HG02943 (cell line): Measurements from ENCODE around the gene GMEB1.
A peak's percentile ranks its signal among the peaks of the same experiment; 100 is the strongest.
"Not testable (repeated sequence)": the region's sequence is repeated elsewhere in the genome, so short reads cannot be mapped to it uniquely, and the experiment has no call there.

ENCODE experiments used
- ATAC-seq: cut with Tn5 transposase; IDR thresholded peaks from one replicate; pipeline ENCODE4 v1.9.1; 2021; ENCODE audit warnings: mild to moderate bottlenecking, low read depth, moderate library complexity; ENCODE audit not compliant: unreplicated experiment

GMEB1 gene

DNA sequence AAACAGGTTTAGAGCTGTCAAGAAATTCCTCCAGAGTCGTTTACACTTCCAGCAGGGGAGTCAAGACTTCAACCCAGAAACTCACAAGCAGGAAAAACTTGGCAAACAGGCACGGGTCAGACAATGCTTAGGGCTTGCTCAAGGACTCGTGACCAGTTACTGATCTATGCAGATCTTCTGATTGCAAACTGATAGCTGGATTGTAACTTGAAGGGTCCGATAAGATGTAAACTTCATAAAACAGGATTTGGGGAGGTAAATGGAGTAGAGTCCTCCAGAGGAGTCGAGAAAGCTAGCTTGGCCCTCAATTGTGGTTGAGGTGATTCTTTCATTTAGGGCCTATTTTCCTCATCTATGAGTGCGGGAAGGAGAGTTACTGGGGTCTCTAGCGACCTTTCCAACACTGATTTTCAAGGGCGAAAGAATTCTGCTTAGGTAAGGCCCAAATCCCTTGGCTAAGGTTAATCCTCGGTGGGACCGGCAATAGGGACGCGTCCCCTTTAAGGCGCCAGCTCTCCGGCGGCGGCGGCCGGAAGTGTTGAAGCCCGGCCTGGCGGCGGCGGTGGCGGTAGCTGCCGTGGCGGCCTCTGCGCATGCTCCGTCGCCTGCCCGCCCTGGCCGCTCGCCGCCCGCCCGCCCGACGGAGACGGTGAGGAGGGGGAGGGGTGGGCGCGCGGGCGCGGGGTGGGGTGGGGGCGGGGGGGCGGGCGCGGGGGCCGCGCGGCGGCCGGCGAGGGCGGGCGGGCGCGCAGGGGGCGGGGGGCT is at the start of gene GMEB1:
Gene GMEB1 (plus strand): TSS at position 594 of the 765 bp plus-strand sequence. CDS start 14,829 bp downstream, outside the sequence.
- ATAC-seq, result peak; percentile 60

DNA sequence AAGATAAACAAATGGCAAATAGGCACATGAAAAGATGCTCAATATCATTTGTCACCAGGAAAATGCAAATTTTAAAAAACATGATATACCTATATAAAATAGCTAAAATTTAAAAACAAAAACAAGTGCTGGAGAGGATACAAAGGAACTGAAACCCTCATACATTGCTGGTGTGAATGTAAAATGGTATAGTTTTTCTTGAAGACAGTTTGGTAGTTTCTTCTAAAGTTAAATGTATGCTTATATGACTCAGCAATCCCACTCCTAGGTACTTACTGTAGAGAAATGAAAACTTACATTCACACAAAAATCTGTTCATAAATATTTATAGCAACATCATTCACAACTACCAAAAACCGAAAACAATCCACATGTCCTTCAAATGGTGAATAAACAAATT is 36.9 kb upstream of the GMEB1 start:
- ATAC-seq, result no peak

- ATAC-seq, result no peak
These were observed 36.0 kb upstream of the GMEB1 start for GRCh38 chr1:28632560-28632959.

DNA sequence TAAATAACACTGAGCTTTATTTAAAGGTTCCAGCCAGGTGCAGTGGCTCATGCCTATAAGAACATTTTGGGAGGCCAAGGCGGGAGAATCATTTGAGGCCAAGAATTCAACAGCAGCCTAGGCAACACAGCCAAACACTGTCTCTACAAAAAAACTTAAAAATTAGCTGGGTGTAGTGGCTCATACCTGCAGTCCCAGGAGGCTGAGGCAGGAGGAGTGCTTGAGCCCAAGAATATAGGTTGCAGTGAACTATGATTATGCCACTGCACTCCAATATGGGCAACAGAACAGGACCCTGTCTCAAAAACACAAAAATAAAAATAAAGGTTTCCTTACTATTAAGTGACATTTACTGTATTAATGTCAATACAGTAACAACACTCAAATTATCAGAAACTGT is 27.8 kb upstream of the GMEB1 start:
- no peak for ATAC-seq

DNA sequence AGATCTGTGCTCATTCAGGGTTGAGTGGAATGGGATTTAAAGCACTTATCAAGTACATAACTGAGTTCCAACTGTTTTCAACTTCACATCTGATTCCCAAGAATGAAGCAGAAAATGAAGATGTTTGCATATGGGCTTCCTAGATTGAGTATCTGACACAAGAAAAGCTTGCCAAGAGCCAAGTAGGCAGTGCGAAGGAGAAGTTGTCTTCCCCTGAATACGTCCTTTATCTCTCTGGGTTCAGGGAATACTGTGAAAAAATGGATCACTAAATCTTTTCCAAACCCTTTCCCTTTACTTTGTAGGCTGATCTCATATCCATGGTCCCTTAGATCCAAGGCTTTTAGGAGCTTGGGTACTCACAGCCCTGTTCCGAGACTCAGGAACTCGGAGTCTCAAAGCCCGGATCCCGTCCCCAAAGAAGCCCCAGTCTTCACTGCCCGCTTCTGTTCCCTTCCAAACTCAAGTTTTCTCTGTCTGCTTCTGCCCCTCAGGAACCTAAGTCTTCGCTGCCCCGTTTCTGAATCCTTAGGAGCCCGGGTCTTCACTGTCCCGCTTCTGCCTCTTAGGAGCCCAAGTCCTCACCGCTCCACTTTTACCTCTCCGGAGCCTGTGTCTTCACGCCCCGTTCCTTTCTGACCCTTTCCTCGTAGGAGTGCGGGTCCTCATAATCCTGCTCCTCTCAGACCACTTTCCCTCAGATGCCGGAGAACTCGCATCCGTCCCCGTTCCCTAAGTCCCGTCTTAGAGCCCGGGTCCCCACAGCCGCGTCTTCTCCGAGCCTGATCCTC is 26.3 kb upstream of the GMEB1 start:
- peak; percentile 8 for ATAC-seq

DNA sequence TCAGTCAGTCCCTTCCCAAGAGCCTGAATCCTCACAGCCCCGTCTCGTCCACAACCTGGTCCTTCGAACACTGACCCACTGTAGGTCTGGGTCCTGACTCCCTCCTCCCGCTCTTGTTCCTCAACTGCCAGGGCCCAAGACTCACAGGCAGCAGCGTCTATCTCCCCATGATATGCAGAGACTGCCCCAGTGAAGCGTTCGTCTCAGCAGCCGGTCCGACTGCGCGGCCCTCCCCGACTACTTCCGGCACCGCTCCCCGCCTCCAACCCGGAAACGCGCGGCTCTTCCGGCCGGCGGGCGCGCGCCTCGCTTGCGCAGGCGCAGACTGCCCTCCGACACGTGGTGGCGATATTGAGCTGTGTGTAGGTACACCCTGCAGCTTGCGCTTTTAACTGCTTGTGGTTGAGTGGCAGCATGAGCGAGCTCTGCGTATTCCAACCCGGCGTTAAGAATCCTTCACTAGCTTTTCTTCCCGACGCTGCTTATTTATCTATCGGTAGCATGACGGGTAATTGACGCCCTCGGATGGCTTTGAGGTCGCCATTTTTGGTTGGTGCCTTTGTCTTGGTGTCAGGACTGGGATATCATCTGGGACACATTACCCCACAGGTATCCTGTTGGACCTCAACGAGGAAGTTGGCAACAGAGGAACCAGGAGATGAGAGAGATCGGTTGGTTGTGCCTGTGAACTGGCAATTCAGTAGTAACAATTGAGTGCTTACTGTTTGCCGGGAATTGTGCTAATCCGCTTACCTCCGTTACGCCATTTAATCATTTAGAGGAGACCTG is 25.5 kb upstream of the GMEB1 start, which contains the start of gene TAF12:
Gene TAF12 (minus strand): TSS at position 221 of the 789 bp plus-strand sequence. CDS start 20,986 bp downstream, outside the sequence.
- ATAC-seq, result peak; percentile 75

- ATAC-seq, result no peak
These were observed 24.1 kb upstream of the GMEB1 start for GRCh38 chr1:28644494-28644893.

- ATAC-seq, result not testable (repeated sequence)
These were observed 23.2 kb upstream of the GMEB1 start for GRCh38 chr1:28645406-28645805.

DNA sequence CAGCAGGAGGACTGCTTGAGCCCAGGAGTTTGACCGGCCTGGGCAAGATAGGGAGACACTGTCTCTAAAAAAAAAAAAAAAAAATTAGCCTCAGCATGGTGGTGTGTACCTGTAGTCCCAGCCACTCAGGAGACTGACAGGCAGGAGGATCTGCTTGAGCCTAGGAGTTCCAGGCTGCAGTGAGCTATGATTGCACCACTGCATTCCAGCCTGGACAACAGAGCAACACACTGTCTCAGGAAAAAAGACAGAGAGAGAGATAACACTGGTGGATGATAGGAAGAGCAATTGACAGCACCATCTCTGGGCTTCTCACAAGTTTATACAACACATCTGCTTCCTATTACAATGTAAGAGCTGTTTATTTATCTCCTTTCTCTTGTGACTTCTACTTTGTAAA is 22.5 kb upstream of the GMEB1 start:
- no peak for ATAC-seq

GRCh38 chr1:28648008-28648473 is 20.5 kb upstream of the GMEB1 start:
- ATAC-seq, result peak; percentile 66

DNA sequence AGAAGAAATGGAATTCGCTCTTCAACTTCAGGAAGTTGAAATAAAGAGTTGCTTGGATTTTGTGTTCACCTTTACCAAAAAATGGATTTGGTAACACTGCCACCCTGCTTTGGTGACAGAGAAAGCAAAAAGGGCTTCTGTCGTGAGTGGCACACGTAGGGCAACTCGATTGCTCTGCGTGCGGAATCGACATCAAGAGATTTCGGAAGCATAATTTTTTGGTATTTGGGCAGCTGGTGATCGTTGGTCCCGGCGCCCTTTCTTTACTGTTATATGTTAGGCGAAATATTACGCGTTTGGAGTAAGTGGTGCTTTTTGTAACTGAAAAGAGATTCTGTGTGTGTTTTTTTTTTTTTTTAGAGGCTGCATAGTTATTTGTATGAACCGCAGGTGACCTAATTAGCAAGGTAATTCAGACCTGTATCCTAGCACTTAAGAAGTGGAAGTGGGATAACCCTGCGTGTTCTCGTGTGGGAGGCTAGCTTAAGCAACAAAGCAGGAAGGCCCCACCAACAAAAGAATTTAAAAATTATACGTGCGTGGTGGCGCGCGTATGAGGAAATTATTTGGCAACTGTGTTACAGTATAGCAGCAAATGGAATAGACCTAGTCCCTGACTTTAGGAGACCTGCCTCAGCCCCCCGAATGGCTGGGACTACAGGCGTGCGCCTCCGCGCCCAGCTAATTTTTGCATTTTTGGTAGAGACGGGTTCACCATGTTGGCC is 19.9 kb upstream of the GMEB1 start, which contains the start of gene RNU11:
Gene RNU11 (plus strand): TSS at position 127 of the 725 bp plus-strand sequence.
- ATAC-seq, result peak; percentile 59

DNA sequence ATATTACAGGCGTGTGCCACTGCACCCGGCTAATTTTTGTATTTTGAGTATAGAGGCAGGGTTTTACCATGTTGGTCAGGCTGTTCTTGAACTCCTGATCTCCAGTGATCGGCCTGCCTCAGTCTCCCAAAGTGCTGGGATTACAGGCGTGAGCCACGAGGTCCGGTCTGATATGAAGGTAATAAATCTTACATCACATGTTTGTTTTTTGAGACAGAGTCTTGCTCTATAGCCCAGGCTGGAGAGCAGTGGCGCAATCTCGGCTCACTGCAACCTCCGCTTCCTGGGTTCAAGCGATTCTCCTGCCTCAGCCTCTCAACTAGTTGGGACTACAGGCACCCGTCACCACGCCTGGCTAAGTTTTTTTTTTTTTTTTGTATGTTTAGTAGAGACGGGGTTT is 15.5 kb upstream of the GMEB1 start:
- not testable (repeated sequence) for ATAC-seq

GRCh38 chr1:28653870-28654269 is 14.7 kb upstream of the GMEB1 start:
- ATAC-seq, result not testable (repeated sequence)

DNA sequence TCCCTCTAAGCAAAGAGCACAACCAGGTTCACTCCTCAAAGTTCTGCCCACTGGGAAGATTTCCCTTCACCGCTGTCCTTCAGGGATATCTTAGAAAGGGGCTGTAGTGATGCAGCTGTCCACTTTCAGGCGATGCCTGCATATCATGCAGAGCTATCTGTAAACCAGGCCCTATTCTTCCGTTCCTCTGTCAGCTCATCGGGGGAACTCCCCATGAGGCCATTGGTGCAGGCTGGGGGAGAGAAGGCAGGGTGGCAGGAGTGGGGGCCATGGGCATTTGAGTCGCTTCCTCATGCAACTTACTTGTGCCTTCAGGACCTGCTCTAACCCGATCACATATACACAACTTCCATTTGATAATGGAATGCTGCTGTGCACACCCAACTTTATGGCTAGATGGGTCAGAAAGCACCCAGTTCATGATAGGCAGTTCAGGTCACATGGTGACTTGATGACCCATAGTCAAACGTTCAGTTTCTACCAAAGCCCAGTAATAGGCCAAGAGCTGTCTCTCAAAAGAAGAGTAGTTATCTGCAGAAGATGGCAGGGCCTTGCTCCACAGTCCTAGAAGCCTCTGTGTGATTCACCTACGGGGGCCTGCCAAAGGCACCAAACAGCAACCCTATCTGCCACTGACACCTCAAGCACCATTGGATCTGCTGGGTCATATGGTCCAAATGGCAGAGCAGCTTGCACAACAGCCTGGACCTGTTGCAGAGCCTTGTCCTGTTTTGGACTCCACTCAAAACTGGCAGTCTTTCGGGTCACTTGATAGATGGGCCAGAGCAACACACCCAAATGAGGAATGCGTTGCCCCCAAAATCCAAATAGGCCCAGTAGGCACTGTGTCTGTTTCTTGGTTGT is 12.9 kb upstream of the GMEB1 start:
- not testable (repeated sequence) for ATAC-seq

- ATAC-seq, result no peak
These were observed 12.2 kb upstream of the GMEB1 start for GRCh38 chr1:28656335-28656734.

- ATAC-seq, result no peak
These were observed 4.6 kb upstream of the GMEB1 start for GRCh38 chr1:28663871-28664470.

- no peak for ATAC-seq
These were observed 1.8 kb upstream of the GMEB1 start for GRCh38 chr1:28666806-28667205.

- peak; percentile 31 for ATAC-seq
These were observed 556 bp downstream of the GMEB1 start for GRCh38 chr1:28668956-28669723.
